ENCODE data around the gene BSN.

DNA sequence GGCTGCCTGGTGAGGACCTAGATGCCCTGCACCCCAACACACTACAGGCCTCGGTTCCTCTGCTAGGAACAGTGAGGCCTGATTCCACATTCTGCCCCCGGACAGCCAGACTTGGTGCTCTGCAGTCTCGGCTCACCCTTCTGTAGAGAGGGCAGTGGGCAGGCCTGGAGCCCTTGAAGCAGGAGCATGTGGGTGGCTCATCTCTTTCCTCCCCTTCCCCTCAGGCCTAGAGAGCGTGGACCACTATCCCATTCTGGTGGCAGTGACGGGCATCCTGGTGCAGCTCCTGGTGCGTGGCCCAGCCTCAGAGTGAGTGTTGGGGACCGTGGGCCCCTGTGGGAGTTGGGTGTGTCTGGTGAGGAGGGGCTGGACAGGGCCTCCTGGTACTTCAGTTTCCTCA lies 161.9 kb downstream of the BSN start:
- TF ChIP-seq, protein P1, sequence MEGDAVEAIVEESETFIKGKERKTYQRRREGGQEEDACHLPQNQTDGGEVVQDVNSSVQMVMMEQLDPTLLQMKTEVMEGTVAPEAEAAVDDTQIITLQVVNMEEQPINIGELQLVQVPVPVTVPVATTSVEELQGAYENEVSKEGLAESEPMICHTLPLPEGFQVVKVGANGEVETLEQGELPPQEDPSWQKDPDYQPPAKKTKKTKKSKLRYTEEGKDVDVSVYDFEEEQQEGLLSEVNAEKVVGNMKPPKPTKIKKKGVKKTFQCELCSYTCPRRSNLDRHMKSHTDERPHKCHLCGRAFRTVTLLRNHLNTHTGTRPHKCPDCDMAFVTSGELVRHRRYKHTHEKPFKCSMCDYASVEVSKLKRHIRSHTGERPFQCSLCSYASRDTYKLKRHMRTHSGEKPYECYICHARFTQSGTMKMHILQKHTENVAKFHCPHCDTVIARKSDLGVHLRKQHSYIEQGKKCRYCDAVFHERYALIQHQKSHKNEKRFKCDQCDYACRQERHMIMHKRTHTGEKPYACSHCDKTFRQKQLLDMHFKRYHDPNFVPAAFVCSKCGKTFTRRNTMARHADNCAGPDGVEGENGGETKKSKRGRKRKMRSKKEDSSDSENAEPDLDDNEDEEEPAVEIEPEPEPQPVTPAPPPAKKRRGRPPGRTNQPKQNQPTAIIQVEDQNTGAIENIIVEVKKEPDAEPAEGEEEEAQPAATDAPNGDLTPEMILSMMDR (conservative IDR thresholded peaks at IDR 0.05 in 1 of 2, IDR thresholded peaks at IDR 0.05 in 1 of 2; ENCODE audit: low read depth in 1 of 2, low read length in 2 of 2), result no peak
- no peak for TF ChIP-seq EZH2 (IDR thresholded peaks at IDR 0.05; ENCODE audit: low read length, missing control alignments)

Data from fibroblast of lung (primary cell).